ENCODE measurements around the gene FOXN3.
"Not testable (repeated sequence)": the region's sequence is repeated elsewhere in the genome, so short reads cannot be mapped to it uniquely, and the experiment has no call there.

FOXN3 gene

DNA sequence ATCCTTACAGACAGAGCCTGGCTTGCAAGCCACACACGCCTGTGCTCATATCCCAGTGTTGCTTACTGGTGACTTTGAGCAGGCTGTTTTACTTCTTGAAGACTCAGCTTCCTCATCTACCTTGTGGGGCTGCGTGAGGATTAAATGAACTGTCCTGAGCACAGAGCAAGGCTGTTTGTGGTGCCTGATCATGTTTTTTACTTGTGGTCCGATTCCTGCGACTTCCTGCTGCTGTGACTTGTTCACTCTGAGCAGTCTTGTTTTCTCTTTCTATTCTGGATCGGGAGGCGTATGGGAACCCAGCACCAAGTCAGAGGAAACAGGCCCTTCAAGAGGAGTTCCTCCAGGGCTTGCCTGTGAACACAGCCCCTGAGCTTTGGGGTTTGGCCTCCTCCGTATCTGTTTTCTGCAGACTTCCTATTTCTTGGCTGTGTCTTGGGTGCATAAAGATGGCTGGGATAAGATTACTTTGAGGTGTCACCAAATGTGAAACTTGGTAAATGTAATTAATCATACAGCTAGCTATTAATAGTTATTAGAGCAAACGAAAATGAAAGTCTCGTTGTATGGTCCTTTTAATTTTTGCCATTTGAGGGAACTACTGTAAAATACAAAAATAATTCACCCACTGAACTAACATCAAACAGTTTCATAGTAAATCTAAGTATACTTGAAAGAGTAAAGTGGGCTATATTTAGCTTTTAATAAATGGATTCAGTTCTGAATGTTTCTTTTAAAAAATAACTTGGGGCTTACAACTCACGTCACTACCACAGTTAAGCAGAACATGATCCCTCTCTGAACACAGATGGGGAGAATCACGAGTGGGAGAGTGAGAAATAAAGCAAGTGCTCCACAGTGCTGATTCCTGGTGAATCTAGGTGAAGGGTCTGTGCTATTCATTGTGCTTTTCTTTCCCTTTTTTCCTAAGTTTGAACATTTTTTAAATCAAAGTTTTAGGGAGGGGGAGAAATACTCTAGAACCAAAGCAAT lies 251.5 kb downstream of the FOXN3 start:
- DNase-seq (ENCODE audit: low read depth, low spot score), result no peak

DNA sequence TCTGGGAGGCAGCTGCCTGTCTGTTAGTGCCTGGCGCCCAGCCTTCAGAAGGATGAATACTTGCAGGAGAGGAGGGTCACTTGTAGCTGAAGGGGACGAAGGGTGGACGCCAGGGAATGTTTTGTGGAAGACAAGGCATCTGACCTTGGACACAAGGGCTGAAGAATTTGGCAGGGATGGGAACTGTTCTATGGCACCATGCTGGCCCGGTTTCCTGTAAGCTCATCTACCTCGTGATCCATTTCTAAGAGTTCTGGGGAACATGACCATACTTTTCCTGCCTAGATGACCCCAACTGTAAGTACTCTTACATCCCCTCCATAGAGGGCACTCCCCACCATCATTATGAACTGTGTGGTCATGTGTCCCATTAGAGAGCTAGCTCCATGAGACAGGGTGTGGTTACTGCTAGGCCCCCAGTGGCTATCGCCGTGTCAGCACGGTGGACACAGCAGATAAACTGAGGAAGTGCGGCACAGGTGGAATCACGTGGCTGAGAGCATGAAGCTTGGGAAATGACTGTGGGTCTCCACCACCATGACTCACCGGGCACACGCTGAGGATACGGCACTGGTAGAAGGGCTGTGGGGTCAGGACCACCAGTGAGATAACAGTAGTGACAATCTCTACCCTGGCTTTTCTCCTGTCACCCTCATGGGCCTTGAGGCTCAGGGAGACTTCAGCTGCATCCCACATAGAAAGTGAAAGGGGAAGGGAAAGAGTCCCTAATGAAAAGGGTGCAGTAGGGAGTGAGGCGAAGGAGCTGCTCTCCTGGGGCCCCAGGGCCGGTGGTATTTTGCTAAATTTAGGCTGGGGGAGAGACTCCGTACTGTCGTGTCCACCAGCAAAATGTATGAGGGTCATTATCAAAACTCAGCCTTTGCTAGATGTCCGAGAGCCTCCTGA lies 252.6 kb downstream of the FOXN3 start:
- no peak for DNase-seq (ENCODE audit: low read depth, low spot score)

DNA sequence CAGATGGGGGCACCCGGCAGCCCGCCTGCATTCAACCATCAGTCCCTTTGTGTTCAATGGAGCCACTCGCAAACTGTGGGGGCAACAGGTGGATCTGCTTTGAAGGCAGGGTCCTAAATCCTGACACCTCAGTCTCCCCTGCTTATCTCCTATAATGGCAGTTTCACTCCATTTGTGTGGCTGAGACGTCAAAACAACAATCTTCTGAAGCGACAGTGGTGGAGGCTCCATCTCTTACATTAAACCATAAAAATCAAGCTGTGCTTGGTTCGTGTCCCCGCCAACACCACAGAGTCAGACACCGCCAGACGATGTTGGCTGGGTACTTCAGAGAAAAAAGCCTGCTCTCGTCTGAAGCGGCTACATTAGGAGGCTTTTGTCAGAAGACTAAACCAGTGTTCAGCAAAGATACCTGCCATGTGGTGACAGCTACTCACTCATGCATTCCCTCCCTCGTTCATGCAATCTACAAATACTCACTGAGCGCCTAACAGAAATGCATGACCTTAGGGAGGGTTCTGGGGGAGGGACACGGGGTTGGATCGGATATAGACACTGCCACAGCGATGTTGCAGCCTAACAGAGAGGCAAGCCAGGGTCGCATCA lies 253.9 kb downstream of the FOXN3 start:
- no peak for DNase-seq (ENCODE audit: low read depth, low spot score)

DNA sequence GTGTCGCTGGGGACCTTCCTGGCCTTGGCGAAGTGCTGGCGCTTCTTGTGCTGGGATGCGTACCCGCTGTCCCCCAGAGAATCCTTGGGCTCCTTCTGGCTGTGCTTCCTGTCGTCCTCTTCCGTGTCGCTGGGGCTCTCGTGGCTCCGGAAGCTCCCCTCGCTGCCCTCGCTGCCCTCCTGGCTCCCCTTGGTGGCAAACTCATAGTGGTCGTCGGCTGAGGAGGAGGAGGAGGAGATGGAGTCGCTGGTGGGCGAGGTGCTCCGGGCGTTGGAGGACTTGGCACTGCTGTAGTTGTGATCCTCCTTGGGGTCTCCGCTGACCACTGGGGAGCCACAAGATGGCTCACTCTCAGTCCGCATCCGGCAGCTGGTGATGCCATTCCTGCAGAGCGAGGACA lies 254.4 kb downstream of the FOXN3 start:
- no peak for DNase-seq (ENCODE audit: low read depth, low spot score)

DNA sequence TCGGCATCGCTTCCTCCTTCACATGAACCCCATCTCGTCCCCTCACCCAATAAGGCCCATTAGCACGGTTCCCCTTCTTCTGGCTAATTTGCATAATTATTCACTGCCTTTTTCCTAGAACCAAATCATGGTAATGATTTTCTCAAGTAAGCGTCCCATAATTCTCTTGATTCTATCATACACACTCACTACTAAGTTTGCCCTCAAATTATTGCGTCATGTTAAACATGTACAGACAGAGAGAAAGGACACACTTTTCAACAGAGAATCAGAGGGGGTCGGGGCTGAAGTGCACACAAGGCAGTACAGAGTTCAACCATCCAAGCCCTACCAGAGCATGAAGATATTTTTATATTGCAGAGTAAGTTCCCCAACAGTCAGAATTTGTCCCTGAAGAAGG lies 256.6 kb downstream of the FOXN3 start:
- DNase-seq (ENCODE audit: low read depth, low spot score), result no peak

DNA sequence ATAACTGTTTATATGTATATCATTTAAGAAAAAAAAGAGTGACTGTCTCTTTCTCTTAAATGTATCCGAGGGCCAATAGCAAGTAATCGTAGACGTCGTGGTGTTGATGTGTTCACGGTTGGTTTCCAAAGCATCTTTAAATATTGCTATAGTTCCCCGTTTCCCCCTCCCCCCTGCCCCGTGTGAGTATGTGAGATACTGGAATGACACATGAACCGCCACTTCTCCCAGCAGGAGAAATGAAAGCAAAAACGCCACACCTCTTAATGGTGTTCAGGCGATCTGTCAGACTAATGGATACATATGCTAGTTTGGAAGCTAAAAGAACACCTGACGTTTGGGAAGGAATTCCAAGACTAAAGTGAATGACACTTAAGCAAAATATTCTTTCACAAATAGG lies 258.3 kb downstream of the FOXN3 start:
- no peak for DNase-seq (ENCODE audit: low read depth, low spot score)

DNA sequence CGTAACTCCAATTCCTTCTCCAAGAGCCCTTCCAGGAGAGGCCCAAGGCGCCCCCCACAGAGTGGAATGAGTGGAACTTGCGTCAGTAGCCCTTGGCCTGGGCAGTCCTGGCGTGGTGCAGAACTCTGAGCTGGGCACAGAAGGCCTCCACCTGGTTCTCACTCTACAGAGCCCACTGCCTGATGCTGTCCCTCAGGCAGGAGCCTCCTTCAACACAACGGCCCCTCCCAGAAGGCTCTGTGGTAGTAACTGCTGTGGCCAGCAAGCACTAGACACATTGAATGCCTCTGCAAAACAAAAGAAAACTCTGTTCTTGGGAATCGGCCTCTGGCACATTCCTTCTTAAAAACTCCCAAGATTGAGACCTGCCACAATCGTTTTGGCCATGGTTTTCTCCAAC lies 258.9 kb downstream of the FOXN3 start:
- not testable (repeated sequence) for DNase-seq (ENCODE audit: low read depth, low spot score)

DNA sequence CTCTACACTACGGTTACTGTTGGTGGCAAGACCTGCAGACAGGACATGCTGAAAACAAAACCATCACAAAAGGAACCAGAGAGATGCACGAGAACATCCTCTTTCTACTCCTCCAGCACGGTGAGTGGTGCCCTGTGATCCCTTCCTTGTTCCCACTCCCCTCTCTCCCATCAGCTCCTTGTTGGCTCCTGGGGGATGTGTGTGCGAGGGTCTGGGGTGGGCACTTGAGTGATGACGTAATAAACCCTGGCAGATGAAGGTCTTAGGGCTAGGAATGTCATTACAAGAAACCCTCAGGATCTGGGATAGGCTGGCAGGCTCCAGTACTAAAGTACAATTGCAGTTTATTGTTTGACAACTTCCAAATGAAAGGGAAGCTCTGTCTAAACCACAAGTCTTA lies 261.5 kb downstream of the FOXN3 start:
- no peak for DNase-seq (ENCODE audit: low read depth, low spot score)

DNA sequence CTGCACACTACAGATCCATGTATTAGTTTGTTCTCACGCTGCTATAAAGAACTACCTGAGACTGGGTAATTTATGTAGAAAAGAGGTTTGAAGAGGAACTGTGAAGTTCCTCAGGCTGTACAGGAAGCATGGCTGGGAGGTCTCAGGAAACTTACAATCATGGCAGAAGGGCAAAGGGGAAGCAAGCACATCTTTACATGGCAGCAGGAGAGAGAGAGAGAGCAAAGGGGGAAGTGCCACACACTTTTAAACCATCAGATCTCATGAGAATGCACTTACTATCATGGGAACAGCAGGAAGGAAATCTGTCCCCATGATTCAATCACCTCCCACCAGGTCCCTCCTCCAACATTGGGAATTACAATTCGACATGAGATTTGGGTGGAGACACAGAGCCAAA lies 265.3 kb downstream of the FOXN3 start:
- DNase-seq (ENCODE audit: low read depth, low spot score), result not testable (repeated sequence)

DNA sequence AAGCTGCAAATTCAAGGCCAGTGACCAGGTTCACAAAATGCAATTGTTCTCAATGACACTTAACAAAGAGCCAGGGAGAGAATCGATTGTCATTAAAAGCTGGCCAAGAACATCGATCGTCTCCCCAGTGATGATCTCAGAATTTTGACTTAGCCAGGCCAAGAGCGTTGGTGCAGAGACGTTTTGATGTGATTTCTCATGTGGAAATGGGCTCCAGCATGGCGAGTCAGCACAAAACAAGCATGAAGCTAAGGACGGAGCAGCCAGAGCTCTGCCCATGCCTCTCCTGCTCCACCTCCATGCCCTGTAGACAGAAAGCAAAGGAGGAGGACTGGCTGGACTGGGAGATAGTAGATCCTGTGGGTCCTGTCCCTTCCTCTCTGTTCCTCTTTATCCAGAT lies 270.8 kb downstream of the FOXN3 start:
- DNase-seq (ENCODE audit: low read depth, low spot score), result no peak

DNA sequence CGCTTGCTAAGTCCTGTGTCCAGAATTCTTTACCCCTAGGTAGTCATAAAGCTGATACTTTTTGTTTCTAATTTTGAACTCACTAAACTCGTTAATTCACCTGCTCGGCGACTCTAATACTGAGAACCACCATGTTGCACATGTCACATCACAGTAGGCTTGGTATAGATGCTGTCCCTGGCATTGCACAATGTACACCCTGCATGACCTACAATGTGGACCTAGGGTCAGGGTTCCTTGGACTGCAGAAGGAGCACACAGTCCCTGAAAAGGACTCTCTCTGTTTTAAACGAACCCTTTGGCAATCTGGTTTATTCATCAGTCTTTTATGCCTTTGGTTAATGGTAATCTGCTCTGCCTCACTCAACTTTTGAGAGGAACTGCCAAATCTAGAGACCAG lies 272.4 kb downstream of the FOXN3 start:
- DNase-seq (ENCODE audit: low read depth, low spot score), result no peak

DNA sequence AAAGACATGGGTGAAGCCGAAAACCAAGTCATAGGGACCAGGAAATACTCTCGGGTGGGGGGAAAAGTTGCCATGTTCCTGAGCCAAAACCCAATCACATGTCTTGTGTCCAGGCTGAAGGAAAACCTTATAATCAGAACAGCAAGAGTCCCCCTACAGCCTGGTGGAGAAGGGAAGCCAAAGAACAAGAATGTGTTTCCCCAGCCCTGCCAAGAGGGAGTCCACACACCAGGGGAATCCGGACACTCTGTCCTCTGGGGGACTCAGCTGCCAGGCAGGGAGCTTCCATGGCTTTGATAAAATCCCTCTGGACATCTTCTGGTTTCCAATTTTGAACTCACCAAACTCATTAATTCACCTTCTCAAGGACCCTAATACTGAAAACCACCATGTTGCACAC lies 273.0 kb downstream of the FOXN3 start:
- DNase-seq (ENCODE audit: low read depth, low spot score), result no peak

DNA sequence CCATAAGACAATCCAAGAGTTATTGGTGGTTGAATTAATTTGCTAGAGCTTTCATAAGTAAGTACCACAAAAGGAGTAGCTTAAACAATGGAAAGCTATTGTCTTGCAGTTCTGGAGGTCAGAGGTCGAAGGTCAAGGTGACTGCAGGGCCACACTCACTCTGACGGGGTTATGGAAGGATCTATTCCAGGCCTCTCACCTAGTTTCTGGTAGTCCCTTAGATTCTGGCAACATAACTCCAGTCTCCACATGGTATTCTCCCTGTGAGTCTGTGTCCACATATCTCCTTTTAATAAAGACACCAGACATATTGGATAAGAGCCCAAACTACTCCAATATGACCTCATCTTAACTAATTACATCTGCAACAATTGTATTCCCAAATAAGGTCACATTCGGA lies 273.4 kb downstream of the FOXN3 start:
- DNase-seq (ENCODE audit: low read depth, low spot score), result no peak

DNA sequence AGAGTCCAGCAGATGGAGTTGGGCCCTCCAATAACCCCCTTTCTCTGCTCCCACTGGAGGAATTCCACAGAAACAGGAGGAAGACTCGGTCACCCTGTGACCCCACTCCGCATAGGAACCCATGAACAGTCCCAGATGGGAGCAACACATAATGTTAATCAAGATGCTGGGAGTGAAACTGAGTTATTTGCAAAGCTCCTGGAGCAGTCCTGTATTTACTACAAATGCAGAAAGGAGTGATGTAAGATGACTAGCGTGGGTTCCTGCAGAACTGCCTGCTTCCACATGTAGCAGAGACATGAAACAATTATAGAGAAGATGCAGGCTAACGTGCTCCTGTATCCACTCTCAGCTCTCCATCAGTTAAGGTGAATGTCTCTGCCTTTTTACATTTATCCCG lies 274.7 kb downstream of the FOXN3 start:
- no peak for DNase-seq (ENCODE audit: low read depth, low spot score)

DNA sequence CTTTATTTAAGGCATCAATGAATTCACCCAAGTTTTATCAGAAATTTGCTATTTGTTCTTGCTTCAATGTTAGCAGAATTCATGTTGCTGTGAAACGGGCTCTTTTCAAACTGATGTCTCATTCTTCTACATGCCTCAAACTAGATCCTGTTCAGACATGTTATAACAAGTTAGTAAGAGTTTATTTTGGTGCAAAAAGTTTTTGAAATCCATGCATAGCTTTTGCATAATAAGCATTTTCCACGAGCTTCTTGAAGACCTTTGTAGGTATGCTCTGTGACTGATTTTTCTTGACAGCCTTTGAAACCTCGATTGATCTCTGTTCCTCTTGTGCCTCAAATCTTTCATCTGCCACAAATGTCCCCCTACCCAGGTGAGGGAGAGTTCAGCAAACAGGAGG lies 275.2 kb downstream of the FOXN3 start:
- DNase-seq (ENCODE audit: low read depth, low spot score), result no peak

DNA sequence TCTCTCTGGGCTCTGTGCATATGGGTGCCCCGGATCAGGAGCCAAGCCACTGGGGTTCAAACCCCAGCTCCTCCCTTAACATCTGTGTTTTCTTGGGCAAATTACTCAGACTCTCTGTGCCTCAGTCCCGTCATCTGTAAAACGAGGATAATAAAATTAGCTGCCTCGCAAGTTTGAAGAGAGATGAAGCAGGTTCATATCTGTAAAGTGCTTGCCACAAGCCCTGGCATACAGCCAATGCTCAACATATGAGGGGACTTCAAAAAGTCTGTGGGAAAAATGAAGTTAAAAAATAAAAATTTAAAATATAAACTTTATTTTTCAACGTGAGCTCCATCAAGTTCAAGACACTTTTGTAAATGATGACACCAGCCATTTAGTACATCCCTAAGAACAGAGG lies 276.7 kb downstream of the FOXN3 start:
- DNase-seq (ENCODE audit: low read depth, low spot score), result no peak

DNA sequence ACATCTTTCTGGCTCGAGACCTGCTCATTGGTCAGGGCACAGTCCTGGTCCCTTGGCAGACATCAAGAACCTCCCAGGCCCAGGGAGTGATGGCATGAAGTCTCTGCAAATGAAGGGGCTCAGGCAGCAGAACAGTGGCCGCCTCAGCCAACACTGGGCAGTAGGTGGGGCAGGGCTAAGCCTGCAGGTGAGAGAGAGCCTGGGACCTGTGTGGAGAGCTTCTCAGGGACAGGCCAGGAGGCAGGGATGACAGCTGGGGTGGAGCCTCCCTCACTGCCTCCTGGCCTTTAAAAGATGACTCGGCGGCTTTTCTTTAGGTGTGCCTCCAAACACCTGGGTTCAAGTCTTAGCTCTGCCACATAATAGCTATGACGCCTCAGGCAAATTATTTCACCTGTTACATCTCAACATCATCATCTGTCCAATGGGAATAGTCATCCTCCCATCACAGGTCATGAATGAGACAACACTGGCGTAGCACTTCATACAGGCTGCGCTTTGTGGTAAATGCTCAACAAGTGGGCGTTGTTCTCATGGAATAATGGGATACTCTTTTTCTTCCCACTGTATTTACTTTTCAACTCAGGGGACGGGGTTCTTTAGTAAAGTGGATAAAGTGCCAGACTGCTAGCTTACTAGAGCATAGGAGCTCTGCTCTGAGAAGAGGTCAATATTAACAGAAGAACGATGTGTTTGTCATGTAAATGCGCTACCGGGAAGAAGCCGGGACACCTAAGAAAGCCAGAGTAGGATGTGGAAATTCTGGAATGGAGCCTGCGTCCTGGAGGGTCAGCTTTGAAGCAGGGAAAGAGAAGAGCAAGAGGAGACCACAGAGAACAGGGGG lies 277.4 kb downstream of the FOXN3 start:
- DNase-seq (ENCODE audit: low read depth, low spot score), result no peak

DNA sequence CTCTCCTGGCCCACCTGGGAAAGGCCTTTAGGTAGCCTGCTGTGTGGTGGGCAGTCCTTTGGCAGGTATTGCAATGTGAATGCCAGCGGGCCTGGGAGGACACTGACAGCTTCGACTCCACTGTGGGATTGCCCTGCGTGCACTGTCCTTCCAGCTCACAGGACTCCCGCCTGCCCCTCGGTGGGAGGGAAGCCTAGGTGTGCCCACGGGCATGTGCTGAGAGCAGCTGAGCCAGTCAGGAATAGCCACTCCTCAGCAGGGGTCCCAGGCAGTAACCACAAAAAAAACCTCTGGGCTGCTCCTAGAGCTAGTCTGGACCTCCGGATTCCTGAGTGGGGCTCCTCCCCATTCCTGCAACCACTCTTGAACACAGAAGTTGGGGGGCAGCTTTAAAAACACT lies 278.2 kb downstream of the FOXN3 start:
- DNase-seq (ENCODE audit: low read depth, low spot score), result peak; percentile 46

DNA sequence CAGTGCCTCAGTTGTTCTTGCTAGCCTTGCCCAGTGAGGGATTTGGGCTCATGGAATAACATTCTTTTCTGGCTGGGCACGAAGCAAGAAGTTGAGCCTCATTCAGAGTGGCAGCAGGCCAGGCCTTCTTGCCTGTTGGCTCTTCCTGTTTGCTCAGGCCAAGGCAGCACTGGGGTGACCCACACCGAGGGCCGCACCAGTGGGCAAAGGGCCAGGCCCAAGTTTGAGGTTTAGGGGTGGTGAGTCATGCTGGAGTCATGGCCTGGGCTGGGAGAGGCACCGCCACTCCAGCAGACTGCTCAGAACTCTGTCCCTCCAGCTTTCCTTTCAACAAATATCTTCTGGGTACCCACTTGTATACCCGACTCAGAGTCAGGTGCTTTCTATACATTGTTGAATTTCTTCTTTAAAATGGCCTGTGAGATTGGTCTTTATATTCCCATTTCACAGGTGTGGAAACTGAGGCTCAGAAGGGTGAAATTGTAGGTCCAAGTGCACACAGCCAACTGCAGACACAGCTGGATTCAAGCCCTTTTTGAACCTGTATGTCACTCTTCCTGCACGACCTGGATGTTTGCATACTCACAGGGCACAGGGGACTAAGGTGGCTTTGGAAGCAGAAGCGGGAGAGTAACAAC lies 279.4 kb downstream of the FOXN3 start:
- DNase-seq (ENCODE audit: low read depth, low spot score), result peak; percentile 97

DNA sequence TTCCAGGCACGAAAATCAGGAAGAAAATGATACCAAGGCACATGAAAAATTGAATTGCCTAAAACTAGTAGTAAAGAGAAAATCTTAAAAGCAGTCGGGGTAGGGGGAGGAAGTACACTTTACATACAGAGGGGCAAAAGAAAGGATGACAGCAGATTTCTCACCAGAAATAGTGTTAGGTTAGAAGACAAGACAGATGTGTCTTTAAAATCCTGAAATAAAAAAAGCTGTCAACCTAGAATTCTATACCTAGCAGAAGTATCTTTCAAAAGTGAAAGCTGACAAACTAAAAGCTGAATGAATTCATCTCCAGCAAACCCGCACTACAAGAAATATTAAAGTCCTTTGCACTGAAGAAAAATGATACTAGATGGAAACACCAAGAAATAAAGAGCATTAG lies 280.4 kb downstream of the FOXN3 start:
- DNase-seq (ENCODE audit: low read depth, low spot score), result no peak

DNA sequence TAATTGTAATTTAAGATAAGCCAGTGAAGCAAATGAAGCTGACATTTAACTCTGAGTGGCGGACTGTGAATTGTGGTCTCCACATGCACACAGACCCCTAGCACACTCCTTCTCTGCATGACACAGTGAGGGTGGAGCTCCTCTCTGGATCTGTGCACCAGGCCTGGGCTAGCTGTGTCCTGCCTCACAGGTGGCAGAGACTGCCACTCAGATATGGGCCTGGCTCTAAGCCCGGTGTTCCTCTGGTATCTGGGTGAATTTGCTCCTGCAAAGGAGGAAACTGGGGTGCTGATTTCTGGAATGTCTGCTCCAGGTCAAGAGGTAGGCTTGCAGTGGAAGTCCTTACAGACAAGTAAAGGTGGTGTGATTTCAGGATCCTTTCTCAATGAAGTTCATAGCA lies 282.4 kb downstream of the FOXN3 start:
- no peak for DNase-seq (ENCODE audit: low read depth, low spot score)
